ENCODE results near the gene UNC119.

- TF ChIP-seq EZH2 (IDR thresholded peaks at IDR 0.05) (no peak), POLR2AphosphoS5 (IDR thresholded peaks at IDR 0.05; ENCODE audit: borderline replicate concordance, low read depth, low read length) (peak; percentile 75; the same call in 1 of the 2 replicates), FOXP2 (optimal IDR thresholded peaks at IDR 0.05; ENCODE audit: control extremely low read depth, extremely low read length, insufficient read depth) (no peak)
Measured at GRCh38 chr17:28571361-28572122, 19.1 kb upstream of the UNC119 start, which contains the start of gene PIGS.

All from SK-N-MC (cell line).